Progenitor cell of endocrine pancreas (in vitro differentiated cells): Measurements from ENCODE around the gene CTBS. TPM values are rescaled to one million over a fixed set of nuclear protein-coding genes. Genes with fewer than 3 reads are reported as not detected.
A peak's percentile ranks its signal among the peaks of the same experiment; 100 is the strongest.

Source experiments
- DNase-seq: peaks from one replicate; pipeline ENCODE4 v3.0.0; 2021; ENCODE audit warnings: low spot score; ENCODE audit not compliant: unreplicated experiment
- H3K27ac Mint-ChIP-seq: 2 replicates; pipeline ENCODE4 v1.8.0; 2021; ENCODE audit warnings: mild to moderate bottlenecking, moderate library complexity, mixed read lengths
- H3K27me3 Mint-ChIP-seq: 2 replicates; pipeline ENCODE4 v1.8.0; 2021; ENCODE audit warnings: mixed read lengths
- H3K36me3 Mint-ChIP-seq: 2 replicates; pipeline ENCODE4 v1.8.0; 2022; ENCODE audit warnings: mixed read lengths; ENCODE audit not compliant: insufficient read depth
- H3K4me1 Mint-ChIP-seq: 2 replicates; pipeline ENCODE4 v1.8.0; 2021; ENCODE audit warnings: low read depth, mixed read lengths
- H3K4me3 Mint-ChIP-seq: 2 replicates; pipeline ENCODE4 v1.8.0; 2021; ENCODE audit warnings: low read depth, mild to moderate bottlenecking, moderate library complexity, mixed read lengths
- H3K9me3 Mint-ChIP-seq: 2 replicates; pipeline ENCODE4 v1.8.0; 2021; ENCODE audit warnings: low read depth, mixed read lengths
- total RNA-seq: library from RNA; stranded (reverse); gene quantifications from 2 replicates; pipeline ENCODE4 v1.2.1, GENCODE V29; 2021
- TF ChIP-seq, protein P1 (sequence below): fragments of 200-600 bp; sonication (generic); IDR thresholded peaks from one replicate; pipeline ENCODE4 v1.5.0; 2021; ENCODE audit warnings: antibody characterized with exemption, mild to moderate bottlenecking; ENCODE audit not compliant: unreplicated experiment

The CTBS gene
- total RNA-seq, 1 donor from 2014 or later, result 10.1 TPM

DNA sequence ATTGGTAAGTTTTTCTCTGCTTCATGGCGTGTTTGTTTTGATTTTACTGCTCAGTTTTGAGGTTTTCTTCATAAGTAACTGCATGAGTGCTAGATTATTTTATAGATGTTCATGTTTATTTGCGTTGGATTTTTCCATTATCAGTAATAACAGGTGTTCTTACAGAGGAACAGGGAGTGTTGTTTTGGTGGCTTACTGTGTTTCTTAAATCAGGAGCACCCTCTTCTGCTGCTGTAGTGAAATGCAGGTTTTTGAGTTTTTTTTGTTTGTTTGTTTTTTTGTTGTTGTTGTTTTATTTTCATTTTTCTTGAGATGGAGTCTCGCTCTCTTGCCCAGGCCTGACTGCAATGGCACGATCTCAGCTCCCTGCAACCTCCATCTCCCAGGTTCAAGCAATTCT lies 32.6 kb downstream of the CTBS start:
- Mint-ChIP-seq H3K27me3 (no peaks in the 10 kb centered on the region), H3K36me3 (peaks cover 6% of the 10 kb centered on the region), H3K4me3 (no peak overlapping the region), H3K4me1 (no peaks in the 10 kb centered on the region), H3K27ac (no peak overlapping the region), H3K9me3 (no peaks in the 10 kb centered on the region)
- no peak for DNase-seq
- TF ChIP-seq, protein P1, sequence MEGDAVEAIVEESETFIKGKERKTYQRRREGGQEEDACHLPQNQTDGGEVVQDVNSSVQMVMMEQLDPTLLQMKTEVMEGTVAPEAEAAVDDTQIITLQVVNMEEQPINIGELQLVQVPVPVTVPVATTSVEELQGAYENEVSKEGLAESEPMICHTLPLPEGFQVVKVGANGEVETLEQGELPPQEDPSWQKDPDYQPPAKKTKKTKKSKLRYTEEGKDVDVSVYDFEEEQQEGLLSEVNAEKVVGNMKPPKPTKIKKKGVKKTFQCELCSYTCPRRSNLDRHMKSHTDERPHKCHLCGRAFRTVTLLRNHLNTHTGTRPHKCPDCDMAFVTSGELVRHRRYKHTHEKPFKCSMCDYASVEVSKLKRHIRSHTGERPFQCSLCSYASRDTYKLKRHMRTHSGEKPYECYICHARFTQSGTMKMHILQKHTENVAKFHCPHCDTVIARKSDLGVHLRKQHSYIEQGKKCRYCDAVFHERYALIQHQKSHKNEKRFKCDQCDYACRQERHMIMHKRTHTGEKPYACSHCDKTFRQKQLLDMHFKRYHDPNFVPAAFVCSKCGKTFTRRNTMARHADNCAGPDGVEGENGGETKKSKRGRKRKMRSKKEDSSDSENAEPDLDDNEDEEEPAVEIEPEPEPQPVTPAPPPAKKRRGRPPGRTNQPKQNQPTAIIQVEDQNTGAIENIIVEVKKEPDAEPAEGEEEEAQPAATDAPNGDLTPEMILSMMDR, result peak; percentile 37

DNA sequence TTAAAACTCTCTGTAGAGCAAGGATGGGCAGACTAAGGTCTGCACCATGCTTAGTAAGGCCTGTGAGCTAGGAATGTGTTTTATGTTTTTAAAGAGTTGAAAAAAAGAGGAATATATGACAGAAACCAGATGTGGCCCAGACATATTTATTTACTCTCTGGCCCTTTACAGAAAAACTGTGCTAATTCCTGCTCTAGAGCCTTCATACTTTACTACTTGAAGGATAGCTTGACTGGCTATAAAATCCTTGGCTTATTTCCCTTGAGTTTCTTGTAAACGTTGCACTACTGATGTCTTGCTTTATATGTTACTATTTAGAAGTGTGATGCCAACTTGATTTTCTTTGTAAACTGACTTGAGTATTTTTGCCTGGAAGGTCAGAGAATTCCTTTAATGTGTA lies 33.5 kb downstream of the CTBS start:
- no peaks in the 10 kb centered on the region for H3K9me3 Mint-ChIP-seq
- no peak for DNase-seq
- peaks cover 6% of the 10 kb centered on the region for H3K36me3 Mint-ChIP-seq
- no peak overlapping the region for H3K27ac Mint-ChIP-seq
- H3K4me3 Mint-ChIP-seq, result no peak overlapping the region
- TF ChIP-seq, protein P1, result no peak
- H3K27me3 Mint-ChIP-seq, result no peaks in the 10 kb centered on the region
- H3K4me1 Mint-ChIP-seq, result no peaks in the 10 kb centered on the region

GRCh38 chr1:84539972-84540371 lies 34.3 kb downstream of the CTBS start:
- peaks cover 6% of the 10 kb centered on the region for H3K36me3 Mint-ChIP-seq
- H3K27me3 Mint-ChIP-seq, result no peaks in the 10 kb centered on the region
- H3K4me3 Mint-ChIP-seq, result no peak overlapping the region
- DNase-seq, result no peak
- TF ChIP-seq, protein P1, result no peak
- no peak overlapping the region for H3K27ac Mint-ChIP-seq
- no peaks in the 10 kb centered on the region for H3K4me1 Mint-ChIP-seq
- H3K9me3 Mint-ChIP-seq, result no peaks in the 10 kb centered on the region

GRCh38 chr1:84538599-84538998 lies 35.6 kb downstream of the CTBS start:
- H3K36me3 Mint-ChIP-seq, result peaks cover 3% of the 10 kb centered on the region
- H3K4me1 Mint-ChIP-seq, result no peaks in the 10 kb centered on the region
- no peak overlapping the region for H3K27ac Mint-ChIP-seq
- no peak for DNase-seq
- no peaks in the 10 kb centered on the region for H3K9me3 Mint-ChIP-seq
- TF ChIP-seq, protein P1, result no peak
- no peaks in the 10 kb centered on the region for H3K27me3 Mint-ChIP-seq
- no peak overlapping the region for H3K4me3 Mint-ChIP-seq

DNA sequence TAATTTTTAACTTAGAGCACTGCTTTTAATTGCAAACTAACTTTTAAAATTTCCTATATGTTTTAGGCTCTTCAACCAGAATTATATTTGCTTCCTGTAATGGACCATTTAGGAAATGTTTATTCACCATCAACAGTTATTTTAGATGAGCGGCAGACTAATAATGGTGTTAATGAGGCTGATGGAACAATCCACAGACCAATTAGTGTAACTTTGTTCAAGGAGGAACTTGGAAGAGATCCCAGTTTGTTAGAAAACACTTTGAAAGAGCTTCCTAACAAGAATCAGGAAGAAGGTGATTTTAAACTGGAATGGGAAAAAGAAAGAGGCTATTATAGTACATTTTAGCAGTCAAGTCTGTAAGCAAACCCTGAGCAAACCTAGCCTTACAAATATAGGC lies 48.5 kb downstream of the CTBS start:
- DNase-seq, result no peak
- Mint-ChIP-seq H3K9me3 (peaks cover 9% of the 10 kb centered on the region), H3K27me3 (no peaks in the 10 kb centered on the region), H3K4me3 (no peak overlapping the region), H3K27ac (no peak overlapping the region), H3K4me1 (no peaks in the 10 kb centered on the region), H3K36me3 (peaks cover 7% of the 10 kb centered on the region)
- TF ChIP-seq, protein P1, result no peak
